MCF 10A (cell line): ENCODE results near the gene CKS1B. TPM values are rescaled to one million over a fixed set of nuclear protein-coding genes. Genes with fewer than 3 reads are reported as not detected.

ENCODE experiments used
- BruUV-seq: library from RNA; stranded (reverse); fragments of 400-500 nt; replicated peaks from 2 replicates; lab custom pipeline; 2021; lab: Mats Ljungman, UMichigan
- CTCF ChIA-PET: fragments of 300-600 bp; sonication (Branson Sonifier 250); formaldehyde crosslinking; extraction: SDS; loops from one replicate; lab custom pipeline; 2021; ENCODE audit warnings: antibody characterized with exemption, inconsistent platforms; lab: Yijun Ruan, JAX
- POLR2A ChIA-PET: fragments of 300-600, 350-650 bp; sonication (Branson Sonifier 250); formaldehyde crosslinking; extraction: SDS; loops from one replicate; lab custom pipeline; 2020; ENCODE audit warnings: antibody characterized with exemption, inconsistent platforms; lab: Yijun Ruan, JAX
- DNase-seq: peaks from one replicate; pipeline ENCODE4 v3.0.0-alpha.2; 2018; ENCODE audit not compliant: unreplicated experiment
- H3K27ac Mint-ChIP-seq: one replicate; pipeline ENCODE4 v1.8.0; 2022; ENCODE audit warnings: mild to moderate bottlenecking, low read depth, mixed read lengths; ENCODE audit not compliant: unreplicated experiment
- H3K27me3 Mint-ChIP-seq: one replicate; pipeline ENCODE4 v1.8.0; 2022; ENCODE audit warnings: mixed read lengths; ENCODE audit not compliant: insufficient read depth, unreplicated experiment
- H3K36me3 Mint-ChIP-seq: one replicate; pipeline ENCODE4 v1.8.0; 2022; ENCODE audit warnings: mild to moderate bottlenecking, moderate library complexity, mixed read lengths; ENCODE audit not compliant: insufficient read depth, unreplicated experiment
- H3K4me1 Mint-ChIP-seq: one replicate; pipeline ENCODE4 v1.8.0; 2022; ENCODE audit warnings: mixed read lengths; ENCODE audit not compliant: insufficient read depth, unreplicated experiment
- H3K4me3 Mint-ChIP-seq: one replicate; pipeline ENCODE4 v1.8.0; 2022; ENCODE audit warnings: mild to moderate bottlenecking, moderate library complexity, mixed read lengths; ENCODE audit not compliant: unreplicated experiment
- H3K9me3 Mint-ChIP-seq: one replicate; pipeline ENCODE4 v1.8.0; 2022; ENCODE audit warnings: mixed read lengths; ENCODE audit not compliant: unreplicated experiment
- CTCF ChIP-seq: fragments of 200-600 bp; IDR thresholded peaks from one replicate; pipeline ENCODE4 v1.8.0; 2022; ENCODE audit warnings: antibody characterized with exemption, mild to moderate bottlenecking; ENCODE audit not compliant: unreplicated experiment
- intact Hi-C: fragments of 100-400 bp; cut with micrococcal nuclease; formaldehyde crosslinking; loops from 2 replicates; pipeline ENCODE4 v1.14.1; 2022
- total RNA-seq: library from RNA; stranded (reverse); gene quantifications from 2 replicates; pipeline ENCODE4 v1.2.3, GENCODE V29; 2022

Gene CKS1B
- total RNA-seq, 1 experiment from 2014 or later = 285 TPM

GRCh38 chr1:155009742-155010141, 35.3 kb downstream of the CKS1B start:
- DNase-seq = no peak
- ChIA-PET POLR2A (interaction anchor here (11.1 to 14.0 kb wide), 2 partner anchors 7 to 35 kb away, joined by 283 to 312 read pairs; partner anchors contain the start of genes CKS1B and SHC1), CTCF (interaction anchor here (1.0 to 14.4 kb wide), 3 partner anchors 9 to 39 kb away, joined by 3 to 390 read pairs (median 10); partner anchors contain the start of genes ADAM15 and SHC1)
- no TSS peak for BruUV-seq
- peaks cover 83% of the 10 kb centered on the region for H3K4me1 Mint-ChIP-seq
- H3K27me3 Mint-ChIP-seq = no peaks in the 10 kb centered on the region
- TF ChIP-seq CTCF = no peak
- peaks cover 55% of the 10 kb centered on the region for H3K36me3 Mint-ChIP-seq
- peak overlapping the region; percentile 87 for H3K27ac Mint-ChIP-seq
- H3K9me3 Mint-ChIP-seq = no peaks in the 10 kb centered on the region
- intact Hi-C loops = no loop called here
- H3K4me3 Mint-ChIP-seq = peak overlapping the region; percentile 84

GRCh38 chr1:155010211-155010918, 35.9 kb downstream of the CKS1B start:
- DNase-seq = no peak
- peak overlapping the region; percentile 87 for H3K27ac Mint-ChIP-seq
- POLR2A ChIA-PET = interaction anchor here (0.6 to 14.0 kb wide), 6 partner anchors 6 to 592 kb away, joined by 3 to 312 read pairs (median 12); partner anchors contain the start of genes CKS1B, SHC1 and ZBTB7B
- TF ChIP-seq CTCF = no peak
- no peaks in the 10 kb centered on the region for H3K27me3 Mint-ChIP-seq
- peaks cover 61% of the 10 kb centered on the region for H3K36me3 Mint-ChIP-seq
- intact Hi-C loops = no loop called here
- CTCF ChIA-PET = interaction anchor here (0.6 to 14.4 kb wide), 3 partner anchors 37 to 76 kb away, joined by 3 to 390 read pairs (median 3); partner anchors contain the start of genes ADAM15 and SHC1
- BruUV-seq = no TSS peak
- peaks cover 77% of the 10 kb centered on the region for H3K4me1 Mint-ChIP-seq
- H3K9me3 Mint-ChIP-seq = no peaks in the 10 kb centered on the region
- H3K4me3 Mint-ChIP-seq = peak overlapping the region; percentile 84

- H3K27me3 Mint-ChIP-seq = no peaks in the 10 kb centered on the region
- no peaks in the 10 kb centered on the region for H3K9me3 Mint-ChIP-seq
- CTCF ChIA-PET = interaction anchor here (0.6 to 14.4 kb wide), 2 partner anchors 36 to 118 kb away, joined by 3 to 390 read pairs; partner anchors contain the start of gene ADAM15
- peaks cover 76% of the 10 kb centered on the region for H3K4me1 Mint-ChIP-seq
- H3K27ac Mint-ChIP-seq = peak overlapping the region; percentile 12
- H3K4me3 Mint-ChIP-seq = peak overlapping the region; percentile 84
- POLR2A ChIA-PET = interaction anchor here (0.6 to 14.0 kb wide), 6 partner anchors 7 to 49 kb away, joined by 3 to 312 read pairs (median 24); partner anchors contain the start of genes CKS1B, FLAD1, SHC1 and ZBTB7B
- intact Hi-C loops = no loop called here
- peaks cover 63% of the 10 kb centered on the region for H3K36me3 Mint-ChIP-seq
- no peak for DNase-seq
- TF ChIP-seq CTCF = no peak
- BruUV-seq = no TSS peak
These were observed 36.5 kb downstream of the CKS1B start for GRCh38 chr1:155011004-155011416.
